ENCODE measurements around the gene LSM14B.

LSM14B gene

DNA sequence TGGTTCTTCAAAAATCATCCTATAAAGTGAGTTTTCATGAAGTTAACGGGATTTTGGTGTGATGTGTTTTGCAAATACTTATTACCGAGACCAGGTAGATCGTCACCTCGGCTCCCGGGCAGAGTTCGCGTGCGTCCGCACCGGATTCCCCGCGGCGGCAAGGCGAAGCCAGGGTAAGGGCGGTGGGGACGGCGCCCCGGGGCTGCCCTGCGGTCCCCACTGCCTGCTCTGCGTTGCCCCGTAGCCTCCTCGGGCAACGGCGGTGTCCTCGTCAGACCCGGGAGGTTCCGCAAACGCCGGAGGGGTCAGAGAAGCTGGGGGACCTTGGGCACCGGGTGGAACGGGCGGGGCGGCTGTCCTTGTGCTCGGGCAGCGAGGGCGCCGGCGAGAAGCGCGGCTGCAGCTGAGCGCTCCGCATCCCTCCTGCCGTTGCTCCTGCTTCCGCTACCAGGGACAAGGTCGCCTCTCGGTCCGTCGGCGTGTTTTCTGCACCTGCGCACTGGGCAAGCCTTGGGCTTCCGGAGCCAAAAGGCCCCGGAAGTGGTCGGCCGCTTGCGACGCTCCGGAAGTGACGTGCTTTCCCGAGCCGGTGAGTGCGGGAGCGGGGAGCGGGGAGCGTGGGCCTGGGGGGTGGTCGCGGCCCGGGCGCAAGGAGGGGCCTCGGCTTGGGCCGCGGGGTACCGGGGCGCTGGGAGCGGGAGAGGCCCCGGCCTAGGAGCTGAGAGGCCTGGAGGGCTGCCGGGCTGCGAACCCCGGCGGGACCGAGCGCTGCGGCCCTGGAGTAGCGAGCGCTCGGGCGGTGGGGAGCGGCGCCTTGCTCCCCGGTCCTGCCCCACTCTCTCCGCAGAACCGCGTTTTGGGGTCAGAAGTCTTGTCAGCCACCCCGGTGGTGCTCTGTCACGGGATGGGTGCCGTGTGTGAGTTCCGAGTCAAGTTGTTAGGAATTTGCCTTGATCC is 60.5 kb downstream of the LSM14B start, which contains the start of gene MTG2:
Gene MTG2, plus strand, starts transcription at position 560 of the 957 bp plus-strand sequence. CDS start 10,393 bp downstream, outside the sequence.
- TF ChIP-seq POLR2AphosphoS5 (IDR thresholded peaks at IDR 0.05; ENCODE audit: low read depth, low read length) (peak; percentile 98), TAF1 (IDR thresholded peaks at IDR 0.05; ENCODE audit: borderline replicate concordance, low read depth, low read length) (peak; percentile 80; the same call in 1 of the 2 replicates), POLR2A (IDR thresholded peaks at IDR 0.05; ENCODE audit: low read depth, low read length) (peak; percentile 99)
- FAIRE-seq (peak; percentile 86), DNase-seq (ENCODE audit: insufficient read length) (peak; percentile 100)

- no peak for TF ChIP-seq TAF1 (IDR thresholded peaks at IDR 0.05; ENCODE audit: borderline replicate concordance, low read depth, low read length)
- no peak for TF ChIP-seq POLR2AphosphoS5 (IDR thresholded peaks at IDR 0.05; ENCODE audit: low read depth, low read length)
- TF ChIP-seq POLR2A (IDR thresholded peaks at IDR 0.05; ENCODE audit: low read depth, low read length): no peak
- DNase-seq (ENCODE audit: insufficient read length) (no peak), FAIRE-seq (no peak)
These were observed 61.3 kb downstream of the LSM14B start for GRCh38 chr20:62183426-62184142.
